CD4-positive, alpha-beta T cell treated with Interleukin-21 for 1 hour (primary cell): ENCODE measurements around the gene BMPR1B.

Experiments
- DNase-seq: peaks from one replicate; pipeline ENCODE4 v3.0.0-alpha.2; 2020

The BMPR1B gene

DNA sequence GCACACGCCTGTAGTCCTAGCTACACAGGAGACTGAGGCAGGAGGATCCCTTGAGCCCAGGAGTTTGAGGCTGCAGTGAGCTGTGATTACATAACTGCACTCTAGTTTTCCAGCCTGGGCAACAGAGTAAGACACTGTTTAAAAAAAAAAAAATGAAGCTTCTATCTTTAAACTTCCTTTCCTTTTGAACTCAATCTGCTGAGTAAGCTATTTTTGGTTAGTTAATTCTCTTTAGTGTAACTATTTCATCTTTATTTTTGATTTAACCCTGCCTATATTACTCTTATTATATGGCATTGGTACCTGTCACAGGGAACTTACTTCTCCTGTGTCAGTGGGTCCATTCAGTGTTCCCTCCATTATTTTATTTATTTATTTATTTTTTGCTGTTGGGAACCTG lies 160.8 kb downstream of the BMPR1B start:
- no peak for DNase-seq

- no peak for DNase-seq
Measured at GRCh38 chr4:94920369-94920768, 162.6 kb downstream of the BMPR1B start.

- DNase-seq = no peak
Measured at GRCh38 chr4:94924566-94924965, 166.8 kb downstream of the BMPR1B start.

DNA sequence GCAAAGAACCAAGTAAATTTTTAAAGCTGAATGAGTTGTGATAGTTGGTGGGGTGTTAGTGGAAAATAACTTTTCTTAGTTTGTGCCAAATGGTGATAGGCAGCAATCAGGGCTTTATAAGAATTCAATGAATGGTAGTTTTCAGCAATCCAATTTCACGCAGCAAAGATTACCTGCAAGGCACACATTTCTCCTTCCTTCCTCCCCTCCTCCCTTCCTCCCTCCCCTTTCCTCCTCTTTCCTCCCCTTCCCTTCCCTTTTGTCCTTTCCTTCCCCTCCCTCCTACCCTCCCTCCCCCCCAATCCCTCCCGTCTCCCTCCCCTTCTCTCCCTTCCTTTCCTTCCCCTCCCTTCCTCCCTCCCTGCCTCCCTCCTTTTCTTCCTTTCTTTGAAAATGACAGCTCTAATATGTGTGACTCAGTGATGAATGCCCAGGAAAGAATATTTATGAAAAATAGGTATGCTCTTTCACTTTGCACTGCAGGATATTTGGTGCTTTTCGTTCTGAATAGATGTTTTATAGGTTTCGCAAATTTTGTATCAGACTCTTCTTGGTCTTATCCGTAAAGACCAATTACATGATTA lies 168.1 kb downstream of the BMPR1B start:
- no peak for DNase-seq

- no peak for DNase-seq
Measured at GRCh38 chr4:94926936-94927335, 169.2 kb downstream of the BMPR1B start.

GRCh38 chr4:94927696-94928095 lies 169.9 kb downstream of the BMPR1B start:
- no peak for DNase-seq

DNA sequence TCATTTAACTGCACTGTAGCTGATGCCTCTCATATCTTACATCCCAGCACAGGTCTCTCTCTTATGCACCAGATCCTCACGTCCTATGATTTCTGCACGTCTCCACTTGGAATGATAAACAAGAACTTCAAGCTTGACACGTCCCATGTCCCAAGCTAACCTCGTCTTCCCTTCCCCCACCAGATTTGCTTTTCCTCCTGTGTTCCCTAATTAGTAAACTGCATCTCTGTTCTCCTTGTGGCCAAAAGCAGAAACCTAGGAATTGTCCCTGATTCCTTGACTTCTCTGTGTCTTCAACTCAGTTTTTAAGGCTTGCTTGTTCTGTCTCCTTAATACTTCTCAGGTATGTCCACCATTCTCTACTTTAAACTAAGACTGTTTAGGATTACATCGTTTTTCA lies 171.9 kb downstream of the BMPR1B start:
- DNase-seq = no peak

- DNase-seq = no peak
Measured at GRCh38 chr4:94931626-94932025, 173.9 kb downstream of the BMPR1B start.

- no peak for DNase-seq
Measured at GRCh38 chr4:94932366-94932765, 174.6 kb downstream of the BMPR1B start.

GRCh38 chr4:94933799-94934198 lies 176.0 kb downstream of the BMPR1B start:
- no peak for DNase-seq

DNA sequence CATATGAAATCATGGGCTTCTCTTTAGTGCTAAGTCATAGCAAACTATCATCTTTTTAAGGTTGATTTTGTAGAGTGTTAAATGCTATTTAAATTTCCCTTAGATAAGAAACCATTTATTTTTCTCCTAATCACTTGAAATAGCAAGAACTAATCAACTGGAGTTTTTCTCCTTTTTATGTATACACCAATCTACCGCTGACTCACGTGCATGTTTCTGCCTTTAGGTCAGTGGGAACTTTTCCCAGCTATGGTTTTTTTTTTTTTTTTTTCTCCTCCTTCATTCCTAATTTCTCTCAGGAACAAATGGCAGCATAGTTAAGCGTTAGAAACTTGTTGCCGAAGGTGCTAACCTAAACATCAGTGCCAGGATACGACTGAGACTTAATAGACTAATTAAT lies 176.4 kb downstream of the BMPR1B start:
- no peak for DNase-seq

- no peak for DNase-seq
Measured at GRCh38 chr4:94934864-94935263, 177.1 kb downstream of the BMPR1B start.

DNA sequence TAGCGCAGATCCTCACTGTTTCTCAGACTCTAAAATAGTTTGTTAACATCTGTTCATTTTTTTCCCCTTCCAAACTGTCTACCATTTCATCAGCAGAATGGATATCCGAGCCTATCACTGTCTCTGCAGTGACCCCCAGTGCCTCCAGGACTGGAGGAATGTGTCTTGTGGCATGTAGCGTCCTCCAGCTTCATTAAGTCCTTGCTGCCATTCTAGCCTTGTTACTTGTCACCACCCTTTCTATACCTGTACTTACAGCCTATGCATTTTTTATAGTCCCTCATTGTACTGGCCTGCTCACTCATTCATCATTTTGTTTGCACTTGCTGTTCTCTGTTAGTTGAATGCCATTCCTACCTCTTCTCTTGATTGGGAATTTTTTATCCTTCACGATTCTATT lies 179.1 kb downstream of the BMPR1B start:
- DNase-seq = no peak

DNA sequence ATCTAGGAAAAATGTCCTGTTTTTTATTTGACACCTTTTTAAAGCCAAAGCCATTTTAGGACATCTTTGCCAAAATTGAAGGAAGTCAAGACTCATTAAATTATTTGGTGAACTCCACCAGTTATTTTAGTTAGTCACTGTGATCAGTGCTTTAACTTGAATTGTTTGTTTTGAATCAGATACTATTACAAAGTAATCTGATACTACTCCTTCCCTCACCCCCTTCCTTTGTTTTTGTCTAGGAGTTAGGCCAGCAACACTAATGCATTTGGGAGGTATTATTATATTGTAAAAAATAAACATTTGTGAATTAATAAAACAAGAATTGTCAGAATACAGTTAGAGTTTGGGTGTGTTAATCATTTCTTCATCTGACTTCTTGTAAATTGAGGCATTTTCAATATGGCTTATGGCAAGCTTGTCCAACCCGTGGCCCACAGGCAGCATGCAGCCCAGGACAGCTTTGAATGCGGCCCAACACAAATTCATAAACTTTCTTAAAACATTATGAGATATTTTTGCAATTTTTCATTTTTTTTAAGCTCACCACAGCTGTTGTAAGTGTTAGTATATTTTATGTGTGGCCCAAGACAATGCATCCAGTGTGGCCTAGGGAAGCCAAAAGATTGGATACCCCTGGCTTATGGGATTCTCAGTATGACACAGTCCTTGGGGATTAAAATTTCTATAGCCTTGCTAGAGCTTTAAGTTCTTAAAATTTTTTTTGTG lies 182.2 kb downstream of the BMPR1B start:
- DNase-seq = no peak

- DNase-seq = no peak
Measured at GRCh38 chr4:94940520-94940908, 182.8 kb downstream of the BMPR1B start.

GRCh38 chr4:94941706-94942105 lies 184.0 kb downstream of the BMPR1B start:
- DNase-seq = no peak

DNA sequence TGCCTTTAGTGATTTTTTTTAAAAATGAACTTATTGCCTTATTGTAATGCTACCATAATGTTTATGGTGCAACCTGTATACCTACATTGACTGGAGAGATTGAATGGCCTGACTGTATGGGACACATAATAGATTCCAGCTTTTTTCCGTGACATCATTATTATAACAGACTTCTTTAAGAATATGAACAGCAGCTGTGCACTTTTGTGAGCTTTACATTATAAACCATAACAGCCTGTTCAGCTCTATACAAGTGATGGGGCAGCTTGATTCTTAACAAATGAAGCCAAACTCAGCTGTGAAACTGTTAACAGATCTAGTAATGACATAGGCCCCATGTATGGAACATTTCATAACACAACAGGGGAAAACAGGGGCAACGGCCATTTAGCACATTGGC lies 187.0 kb downstream of the BMPR1B start:
- no peak for DNase-seq

DNA sequence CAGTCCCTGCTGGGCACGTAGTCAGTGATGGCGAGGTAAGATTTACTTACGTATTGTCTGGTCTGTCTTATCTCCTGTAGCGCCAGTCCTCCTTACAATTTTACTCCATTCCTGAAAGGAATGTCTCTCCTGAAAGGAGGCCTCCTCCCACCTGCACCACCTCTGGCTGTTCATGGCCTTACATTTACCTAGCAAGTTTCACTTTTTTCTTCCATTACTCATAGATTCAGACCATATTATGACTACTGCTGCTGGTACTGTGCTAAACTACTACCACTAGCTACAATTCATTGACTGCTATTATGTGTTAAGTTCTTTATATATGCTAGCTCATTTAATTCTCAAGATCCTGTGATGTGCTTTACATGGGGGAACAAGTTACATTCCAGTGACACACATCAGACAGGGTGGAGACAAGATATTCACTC lies 189.9 kb downstream of the BMPR1B start:
- DNase-seq = no peak

- no peak for DNase-seq
Measured at GRCh38 chr4:94954251-94954650, 196.5 kb downstream of the BMPR1B start.

DNA sequence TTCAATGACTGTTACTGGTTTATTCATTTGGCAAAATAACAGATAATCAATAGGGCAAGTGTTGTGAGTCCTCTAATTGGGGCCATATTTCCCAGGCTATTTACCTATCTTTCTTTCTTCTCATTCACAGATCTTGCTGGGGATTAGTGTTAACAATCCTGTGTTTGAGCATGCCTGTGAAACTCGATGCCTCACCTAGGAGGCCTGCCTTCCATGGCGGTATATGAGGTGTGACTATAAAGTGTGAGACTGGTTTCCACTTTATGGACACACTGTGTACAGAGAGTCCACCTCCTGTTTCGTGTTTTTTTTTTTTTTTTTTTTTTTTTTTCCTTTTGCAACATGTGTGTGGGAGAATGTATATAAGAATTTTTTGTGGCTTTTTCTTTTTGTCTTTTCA lies 199.3 kb downstream of the BMPR1B start:
- no peak for DNase-seq

DNA sequence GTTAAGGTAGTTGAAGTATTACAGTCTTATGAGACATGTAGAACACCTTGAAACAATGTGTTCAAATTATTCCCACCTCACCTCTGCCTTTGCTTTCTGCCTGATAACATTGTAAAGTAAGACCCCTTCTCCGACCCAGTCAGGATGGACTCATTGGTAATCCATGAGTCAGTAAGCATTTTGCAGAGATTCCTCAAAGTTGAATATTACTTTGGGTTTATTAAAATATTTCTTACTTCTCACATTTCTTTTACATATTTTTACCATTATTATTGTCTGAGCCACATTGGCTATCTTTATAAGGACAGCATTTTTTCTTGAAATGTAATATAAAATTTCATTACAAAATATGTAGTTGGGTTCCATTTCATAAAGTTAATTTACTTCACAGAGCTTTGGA lies 201.6 kb downstream of the BMPR1B start:
- no peak for DNase-seq

- no peak for DNase-seq
Measured at GRCh38 chr4:94960708-94961107, 203.0 kb downstream of the BMPR1B start.

GRCh38 chr4:94961420-94961819 lies 203.7 kb downstream of the BMPR1B start:
- DNase-seq = no peak

- no peak for DNase-seq
Measured at GRCh38 chr4:94962484-94962883, 204.7 kb downstream of the BMPR1B start.

GRCh38 chr4:94965852-94966251 lies 208.1 kb downstream of the BMPR1B start:
- no peak for DNase-seq
